ENCODE results near the gene TWF1.

DNA sequence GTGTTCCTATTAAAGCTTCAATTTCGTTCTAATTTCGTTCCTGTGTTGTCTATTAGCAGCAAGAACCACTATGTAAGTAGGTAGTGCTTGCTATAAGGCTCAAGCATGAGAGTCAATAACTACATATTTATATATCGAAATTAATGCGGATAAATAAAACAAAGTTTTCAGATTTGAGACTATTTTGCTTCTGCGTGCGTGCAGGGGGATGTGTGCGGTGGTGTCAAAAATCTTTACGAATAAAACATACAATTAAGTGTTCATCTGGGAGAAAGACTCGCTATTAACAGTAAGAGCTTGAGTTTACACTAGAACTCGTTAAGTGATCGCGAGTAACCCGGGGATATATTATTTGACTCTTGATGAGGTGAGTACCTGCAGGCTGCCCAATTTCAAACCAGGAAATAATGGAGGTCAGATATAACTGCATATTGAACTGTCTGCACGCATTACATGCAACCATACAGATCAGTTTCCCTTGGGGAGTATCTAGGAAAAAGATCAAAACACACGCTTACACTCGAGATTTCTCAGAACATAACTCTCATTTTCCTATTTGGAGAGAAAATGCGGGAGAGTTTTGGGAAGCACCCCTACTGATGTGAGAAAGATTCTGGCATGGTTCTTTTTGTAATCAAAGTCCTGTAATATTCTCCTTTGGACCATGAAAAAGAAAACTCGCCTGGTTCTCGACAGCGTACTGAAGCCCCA is 813 bp downstream of the TWF1 start:
- TF ChIP-seq GATA3 (IDR thresholded peaks at IDR 0.05; ENCODE audit: low read depth, low read length) (no peak), GATA2 (IDR thresholded peaks at IDR 0.05; ENCODE audit: low read depth, low read length) (no peak)

All from SH-SY5Y (cell line).